Eye (tissue), 1 donor: Measurements from ENCODE around the gene GOLGA6A.
"Not testable (repeated sequence)": the region's sequence is repeated elsewhere in the genome, so short reads cannot be mapped to it uniquely, and the experiment has no call there.

ENCODE experiments used
- DNase-seq: peaks from one replicate; pipeline ENCODE4 v3.0.0-alpha.2; 2015

The GOLGA6A gene, protein sequence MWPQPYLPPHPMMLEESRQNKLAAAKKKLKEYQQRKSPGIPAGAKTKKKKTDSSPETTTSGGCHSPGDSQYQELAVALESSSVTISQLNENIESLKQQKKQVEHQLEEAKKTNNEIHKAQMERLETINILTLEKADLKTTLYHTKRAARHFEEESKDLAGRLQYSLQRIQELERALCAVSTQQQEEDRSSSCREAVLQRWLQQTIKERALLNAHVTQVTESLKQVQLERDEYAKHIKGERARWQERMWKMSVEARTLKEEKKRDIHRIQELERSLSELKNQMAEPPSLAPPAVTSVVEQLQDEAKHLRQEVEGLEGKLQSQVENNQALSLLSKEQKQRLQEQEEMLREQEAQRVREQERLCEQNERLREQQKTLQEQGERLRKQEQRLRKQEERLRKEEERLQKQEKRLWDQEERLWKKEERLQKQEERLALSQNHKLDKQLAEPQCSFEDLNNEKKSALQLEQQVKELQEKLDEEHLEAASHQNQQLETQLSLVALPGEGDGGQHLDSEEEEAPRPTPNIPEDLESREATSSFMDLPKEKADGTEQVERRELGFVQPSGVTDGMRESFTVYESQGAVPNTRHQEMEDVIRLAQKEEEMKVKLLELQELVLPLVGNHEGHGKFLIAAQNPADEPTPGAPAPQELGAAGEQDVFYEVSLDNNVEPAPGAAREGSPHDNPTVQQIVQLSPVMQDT

DNA sequence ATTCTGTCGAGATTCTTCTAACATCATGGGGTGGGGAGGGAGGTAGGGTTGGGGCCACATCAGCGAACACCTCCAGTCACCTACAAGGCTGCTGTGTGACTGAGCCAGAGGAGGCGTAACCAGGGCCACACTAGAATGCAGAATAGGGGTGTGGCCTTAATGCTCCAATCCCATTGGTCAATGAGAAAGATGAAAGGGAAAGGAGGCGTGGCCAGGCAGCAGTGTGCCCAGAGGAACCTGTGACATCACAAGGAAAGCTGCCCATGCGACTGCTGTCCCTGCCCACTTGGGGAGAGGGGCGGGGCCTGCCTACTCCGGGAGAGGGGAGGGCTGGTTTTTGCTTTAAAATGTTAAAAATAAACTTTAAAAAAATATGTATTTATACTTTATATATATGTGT lies at the start of gene GOLGA6A:
Gene GOLGA6A, minus strand, starts transcription at position 101 of the 400 bp plus-strand sequence. Its CDS starts 41 bp downstream, at position 60.
- DNase-seq = not testable (repeated sequence)

DNA sequence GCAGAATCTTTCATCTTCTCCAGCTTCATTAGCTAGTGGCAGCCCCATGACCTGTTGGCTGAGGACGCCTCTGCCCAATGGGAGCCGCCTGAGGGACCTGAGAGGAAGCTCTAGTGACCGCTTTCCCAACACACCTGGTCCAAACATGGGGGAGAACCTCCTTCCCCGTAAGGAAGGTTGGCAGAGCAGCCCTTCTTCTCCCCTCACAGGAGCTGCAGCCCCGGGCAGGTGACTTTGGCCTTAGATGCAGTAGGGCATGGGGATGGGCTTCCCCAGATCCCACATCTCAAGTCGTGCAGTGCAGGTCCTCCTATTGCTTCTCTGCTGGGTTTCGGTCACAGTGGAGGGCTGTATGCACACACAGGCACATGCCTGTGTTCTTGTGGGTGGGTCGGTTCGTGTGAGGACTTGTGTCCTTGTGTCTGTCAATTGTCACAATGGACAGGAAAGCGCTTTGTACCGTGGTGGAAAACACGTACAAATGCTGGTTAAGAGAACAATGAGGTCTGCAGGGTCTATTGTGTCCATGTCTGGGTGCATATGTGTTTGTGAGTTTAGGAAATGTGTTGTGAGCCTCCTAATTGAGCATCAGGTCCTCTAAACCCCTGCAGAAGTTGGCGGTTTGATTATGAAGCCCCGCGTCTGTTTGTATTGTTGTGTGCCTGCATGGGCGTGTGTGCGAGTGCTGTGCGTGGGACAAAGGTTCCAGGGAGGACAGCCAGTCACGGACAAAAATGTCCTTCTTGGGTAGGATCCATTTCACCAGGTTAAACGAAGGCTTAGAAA lies 49.5 kb upstream of the GOLGA6A start:
- DNase-seq = peak; percentile 76

DNA sequence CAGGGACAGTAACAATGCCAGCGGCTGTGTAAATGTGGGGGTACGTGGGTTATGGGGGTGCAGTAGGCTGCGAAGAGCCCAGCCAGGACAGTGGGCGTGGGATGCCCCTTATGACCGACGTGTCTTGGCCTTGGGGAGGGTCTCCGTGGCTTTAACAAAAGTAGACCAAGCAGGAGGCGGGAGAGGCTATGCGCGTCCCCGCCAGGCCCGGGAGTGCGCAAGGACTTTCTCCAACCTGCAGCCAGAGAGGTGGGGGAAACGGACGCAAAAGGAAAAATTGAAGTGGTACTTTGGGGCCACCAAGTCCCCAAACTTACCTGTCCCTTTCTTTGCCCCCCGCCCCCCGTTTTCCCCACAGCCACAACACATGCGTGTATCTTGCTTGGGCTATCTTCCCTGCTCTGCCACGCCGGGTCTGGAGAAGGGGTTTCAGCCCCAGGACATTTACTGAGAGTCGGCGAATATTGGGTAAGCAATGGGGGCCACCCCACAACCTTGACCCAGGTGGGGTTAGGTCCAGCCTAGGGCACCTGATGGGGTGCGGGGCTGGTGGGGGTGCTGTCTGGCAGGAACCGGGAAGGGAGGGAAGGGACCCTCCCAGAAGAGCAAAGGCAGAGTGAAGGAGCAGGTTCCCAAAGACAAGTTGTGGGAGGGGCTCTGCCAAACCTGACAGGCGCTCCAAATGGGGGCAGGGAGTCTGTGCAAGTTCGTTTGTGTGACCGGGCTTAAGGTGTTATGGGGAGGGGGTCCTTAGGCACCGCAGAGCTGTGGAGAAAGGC lies 48.7 kb upstream of the GOLGA6A start:
- DNase-seq = peak; percentile 74

DNA sequence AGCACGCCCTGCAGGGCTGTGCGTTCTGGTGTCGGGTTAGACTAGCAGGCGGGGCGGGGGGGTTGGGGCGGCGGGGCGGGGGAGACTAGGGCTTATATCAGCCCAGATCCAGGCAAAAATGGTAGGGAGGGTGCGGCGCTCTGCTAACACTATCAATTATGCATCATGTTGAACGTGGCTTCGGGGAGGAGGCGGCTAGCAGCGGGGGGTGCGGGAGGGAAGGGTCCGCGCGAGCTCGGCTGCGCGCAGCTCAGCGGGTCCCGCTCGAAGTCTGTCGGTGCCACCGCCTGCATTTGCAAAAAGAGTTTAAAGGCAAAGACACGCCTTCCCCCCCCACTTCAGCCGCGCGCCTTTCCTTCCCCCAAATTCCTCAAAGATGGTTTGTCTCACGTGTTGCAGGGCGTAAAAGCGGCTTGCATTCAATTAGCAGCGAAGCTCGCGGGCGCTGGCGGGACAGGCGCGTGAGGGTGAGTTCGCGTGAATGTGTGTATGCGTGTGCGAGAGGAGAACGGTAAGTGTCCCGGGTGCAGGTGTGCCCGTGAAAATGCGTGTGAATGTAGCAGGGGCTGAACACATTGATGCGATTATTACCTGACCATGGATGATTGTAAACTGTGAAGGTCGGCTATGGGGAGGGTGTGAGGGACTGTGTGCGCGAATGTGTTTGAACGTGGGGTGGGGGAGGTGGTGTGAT lies 48.0 kb upstream of the GOLGA6A start, which contains the start of gene ISLR2:
Gene ISLR2, plus strand, starts transcription at position 432 of the 694 bp plus-strand sequence. CDS start 2,169 bp downstream, outside the sequence.
- peak; percentile 92 for DNase-seq

DNA sequence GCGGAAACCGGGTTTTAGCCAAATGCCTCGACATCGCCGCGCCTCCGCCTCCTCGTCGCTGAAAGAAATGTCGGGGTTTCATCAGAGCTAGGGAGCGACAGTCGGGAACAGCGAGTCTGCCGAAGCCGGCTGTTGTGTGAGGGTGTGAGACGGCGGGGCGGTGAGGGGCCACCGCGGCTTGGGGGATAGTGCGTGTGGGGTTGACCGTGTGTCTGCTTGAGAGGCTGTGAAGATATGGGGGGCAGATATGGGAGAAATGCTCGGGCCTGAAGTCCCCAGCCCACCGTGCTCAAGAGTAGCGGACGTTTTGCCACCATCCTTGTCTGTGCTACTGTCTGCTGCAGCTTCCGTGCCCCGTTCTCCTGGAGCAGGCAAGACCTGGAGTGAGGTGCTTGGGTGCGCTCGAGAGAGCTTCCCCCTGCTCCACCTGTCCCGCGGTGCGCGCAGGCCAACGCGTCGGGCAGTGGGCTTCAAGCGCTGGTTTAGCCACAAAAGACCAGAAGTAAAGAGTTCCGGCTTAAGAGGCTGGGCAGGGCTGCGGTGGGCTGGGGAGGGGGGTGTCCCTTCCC lies 47.3 kb upstream of the GOLGA6A start:
- DNase-seq = no peak

DNA sequence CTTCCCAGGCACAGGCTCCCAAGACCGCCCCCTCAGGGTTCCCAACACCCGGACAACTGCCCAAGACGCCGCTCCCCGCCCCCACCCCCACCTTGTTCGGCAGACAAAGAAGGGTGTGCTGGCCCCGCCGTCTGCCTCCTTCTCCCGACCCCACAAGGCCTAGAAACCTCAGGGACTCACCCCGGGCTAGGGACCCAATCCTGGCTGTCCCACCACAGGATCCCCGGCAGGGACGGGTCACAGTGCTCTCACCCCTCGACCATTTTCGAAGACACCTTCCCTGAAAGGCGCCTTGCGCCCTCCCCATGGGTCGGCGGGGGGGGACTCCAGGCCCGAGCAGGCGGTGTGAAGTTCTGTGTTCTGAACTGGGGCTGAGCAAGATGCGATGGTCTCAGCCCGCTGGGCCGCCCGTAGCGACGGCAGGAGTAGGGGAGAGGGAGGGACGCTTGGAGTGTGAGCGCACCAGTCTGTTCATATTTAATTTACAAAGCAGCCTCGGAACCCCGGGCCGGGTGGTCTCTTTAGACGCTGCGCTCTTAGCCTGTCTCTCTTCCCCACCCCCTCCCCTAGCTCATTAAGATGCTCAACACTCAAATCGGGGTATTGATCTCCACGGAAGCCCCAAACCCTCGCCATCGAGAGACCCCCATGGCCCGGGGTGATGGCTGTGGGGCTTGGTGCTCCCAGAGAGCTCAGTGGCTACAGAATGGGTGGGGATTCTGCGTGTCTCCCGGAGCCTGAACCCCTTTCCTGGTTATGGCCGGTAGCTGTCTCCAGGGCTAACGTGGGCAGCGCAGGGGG lies 46.6 kb upstream of the GOLGA6A start:
- DNase-seq = peak; percentile 91

DNA sequence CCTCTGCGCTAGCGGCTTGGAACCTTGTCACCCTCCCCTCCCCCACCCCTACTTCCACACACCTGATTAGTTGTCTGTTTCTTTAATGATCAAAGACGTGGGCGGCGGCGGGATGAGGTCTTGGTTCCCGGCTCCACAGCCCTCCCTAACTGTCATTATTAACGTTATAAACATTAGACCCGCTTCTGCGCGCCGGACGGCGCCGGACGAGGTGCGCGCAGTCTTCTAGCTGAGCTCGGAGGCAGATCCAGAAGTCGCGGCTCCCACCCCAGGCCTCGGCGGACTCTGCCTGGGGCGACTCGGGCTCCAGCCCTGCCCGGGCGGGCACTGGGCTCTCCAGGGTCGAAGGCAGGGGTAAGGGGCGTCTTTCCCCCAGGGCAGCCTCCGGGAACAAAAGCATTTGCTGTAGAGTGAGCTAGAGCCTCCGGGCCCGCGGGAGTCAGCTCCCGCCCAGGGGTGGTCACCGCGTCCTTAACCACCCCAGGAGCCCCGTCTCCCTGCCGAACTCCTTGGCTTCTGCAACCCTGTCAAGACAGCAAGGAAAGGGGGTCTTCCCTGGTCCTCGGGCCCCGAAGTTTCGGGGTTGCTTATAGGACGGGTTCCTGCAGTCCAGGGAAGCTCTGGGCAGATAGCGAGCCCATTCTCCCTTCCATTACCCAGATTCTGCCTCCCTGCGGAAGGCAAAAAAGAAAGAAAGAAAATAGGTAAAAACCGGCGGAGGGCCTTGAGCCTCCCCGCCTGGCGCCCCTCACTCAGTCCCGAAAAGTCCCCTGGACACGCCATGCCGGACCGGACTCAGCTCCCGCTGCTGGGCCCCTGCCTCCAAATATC lies 45.8 kb upstream of the GOLGA6A start:
- no peak for DNase-seq

DNA sequence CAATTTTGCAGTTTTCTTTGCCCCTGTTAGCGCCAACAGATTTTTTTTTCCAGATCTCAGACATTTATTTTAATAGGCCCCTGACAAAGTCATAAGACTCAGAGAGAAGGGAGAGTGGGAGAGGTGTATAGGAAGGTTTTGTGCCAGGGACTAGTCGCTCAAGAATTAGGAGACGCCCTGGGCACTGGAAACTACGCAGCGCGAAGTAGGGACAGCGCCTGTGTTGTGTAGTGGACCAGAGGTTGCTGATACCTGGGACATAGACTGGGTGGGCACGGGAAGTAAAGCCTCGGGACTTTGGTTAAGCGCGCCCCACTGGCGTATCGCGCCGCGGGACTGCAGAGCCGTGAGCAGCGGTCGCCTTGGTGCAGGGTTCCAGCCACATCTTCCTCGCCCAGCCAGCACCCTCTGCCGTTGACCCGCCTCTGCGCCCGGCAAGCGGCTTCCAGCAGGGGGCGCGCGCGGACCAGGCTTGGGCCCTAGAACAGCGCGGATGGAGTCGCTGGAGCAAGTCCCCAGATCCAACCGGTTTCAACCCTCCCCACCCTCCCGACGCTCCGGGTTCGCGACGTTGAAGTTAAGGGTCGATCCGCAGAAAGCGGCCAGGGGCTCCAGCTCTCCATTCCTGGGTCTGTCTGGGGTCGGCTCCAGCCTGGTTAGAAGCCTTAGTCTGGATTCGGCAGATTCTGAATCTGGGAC lies 45.1 kb upstream of the GOLGA6A start:
- DNase-seq = peak; percentile 98

DNA sequence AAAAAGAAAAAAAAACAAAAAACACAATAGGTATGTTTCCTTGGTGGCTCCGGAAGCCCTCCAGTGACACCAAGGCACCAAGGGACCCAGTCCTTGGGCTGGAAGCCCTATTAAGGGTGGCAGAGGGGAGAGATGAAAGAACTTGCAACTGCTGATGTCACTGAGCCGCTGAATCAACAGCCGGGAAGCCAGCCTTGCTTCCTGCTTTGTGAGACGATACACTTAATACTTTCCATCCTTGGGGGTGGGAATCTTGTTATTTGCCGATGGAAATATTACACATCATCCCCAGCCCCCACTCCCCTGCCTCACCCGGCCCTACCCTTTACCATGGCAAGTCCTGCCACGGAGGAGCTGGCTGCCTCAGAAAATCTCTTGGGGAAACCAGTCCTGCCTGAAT lies 42.4 kb upstream of the GOLGA6A start:
- no peak for DNase-seq

DNA sequence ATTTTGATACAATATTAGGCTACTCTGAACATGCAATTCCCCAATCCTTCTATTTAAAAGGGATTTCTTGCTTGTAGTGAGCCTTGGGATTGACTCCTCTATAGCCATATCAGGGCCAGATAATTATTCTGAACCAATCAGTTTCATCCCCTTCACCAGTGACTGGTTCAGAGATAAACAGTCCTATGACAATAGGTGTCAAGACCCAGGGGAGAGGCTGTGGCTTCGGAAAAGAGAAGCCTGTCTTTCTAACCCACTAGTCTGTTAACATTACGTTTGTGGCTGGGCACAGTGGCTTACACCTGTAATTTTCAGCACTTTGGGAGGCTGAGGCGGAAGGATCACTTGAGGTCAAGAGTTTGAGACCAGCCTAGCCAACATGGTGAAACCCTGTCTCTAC lies 41.8 kb upstream of the GOLGA6A start:
- no peak for DNase-seq

DNA sequence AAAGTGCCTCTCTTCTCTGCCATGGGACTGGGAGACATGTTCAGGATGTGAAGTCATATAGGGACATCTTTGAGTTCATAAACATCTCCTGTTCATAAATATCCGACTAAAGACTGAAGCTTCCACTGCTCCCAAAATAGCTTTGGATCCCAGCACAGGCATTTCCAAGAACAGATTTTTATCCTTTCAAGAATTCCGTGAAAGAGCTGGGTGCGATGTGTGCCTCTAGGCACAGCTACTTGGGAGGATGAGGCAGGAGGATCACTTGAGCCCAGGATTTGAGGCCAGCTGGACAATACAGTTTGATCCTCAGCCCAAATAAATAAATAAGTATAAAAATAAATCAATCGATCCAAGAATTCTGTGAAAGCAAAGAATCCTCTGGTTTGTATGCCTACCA lies 41.3 kb upstream of the GOLGA6A start:
- DNase-seq = no peak

DNA sequence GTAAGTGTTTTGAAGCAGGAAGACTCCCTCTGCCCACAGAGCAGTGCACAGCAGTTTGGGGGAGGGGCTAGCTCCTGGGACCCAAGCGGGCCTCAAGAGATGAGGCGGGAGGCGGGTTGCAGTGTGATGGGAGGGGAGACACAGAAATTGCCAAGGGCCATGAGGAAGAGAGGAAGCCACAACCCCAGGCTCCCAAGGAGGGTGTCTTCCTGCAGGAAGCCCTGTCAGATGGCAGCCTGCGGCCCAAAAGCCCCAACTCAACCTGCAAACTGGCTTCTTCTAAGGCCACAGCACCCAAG lies 40.7 kb upstream of the GOLGA6A start:
- peak; percentile 68 for DNase-seq

DNA sequence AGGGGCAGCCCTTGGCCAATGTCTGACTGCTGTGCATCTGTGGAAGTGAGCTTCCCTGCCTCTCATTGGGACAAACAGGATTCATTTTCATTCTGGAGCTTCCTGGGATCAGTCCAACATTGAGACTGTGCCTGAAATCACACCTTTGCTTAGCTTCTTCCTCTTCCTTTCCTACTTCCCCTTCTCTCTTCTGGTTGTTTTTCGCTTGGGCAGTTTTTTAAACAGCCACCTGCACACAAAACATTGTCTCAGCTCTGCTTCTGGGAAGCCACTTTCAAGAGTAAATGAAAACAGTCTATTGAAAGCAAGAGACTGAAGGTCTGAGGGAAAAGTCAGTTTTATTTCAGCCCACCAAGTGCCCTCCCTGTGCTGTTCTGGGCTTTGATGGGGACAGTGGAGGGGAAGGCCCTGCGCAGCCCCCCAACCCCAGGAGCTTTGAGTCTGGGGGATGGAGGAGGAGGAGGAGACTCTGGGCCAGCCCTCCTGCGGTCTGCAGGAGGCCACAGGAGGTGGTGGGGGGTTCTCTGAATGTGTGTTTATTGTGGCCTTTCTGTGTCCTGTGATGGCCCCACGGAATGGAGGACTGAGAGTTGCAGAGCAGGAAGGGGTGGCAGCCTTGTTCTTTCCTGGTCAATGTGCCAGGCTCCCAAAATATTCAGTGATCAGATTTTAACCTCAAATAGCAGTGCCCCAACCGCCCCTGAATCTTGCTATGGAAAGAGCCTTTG lies 40.2 kb upstream of the GOLGA6A start:
- DNase-seq = no peak

DNA sequence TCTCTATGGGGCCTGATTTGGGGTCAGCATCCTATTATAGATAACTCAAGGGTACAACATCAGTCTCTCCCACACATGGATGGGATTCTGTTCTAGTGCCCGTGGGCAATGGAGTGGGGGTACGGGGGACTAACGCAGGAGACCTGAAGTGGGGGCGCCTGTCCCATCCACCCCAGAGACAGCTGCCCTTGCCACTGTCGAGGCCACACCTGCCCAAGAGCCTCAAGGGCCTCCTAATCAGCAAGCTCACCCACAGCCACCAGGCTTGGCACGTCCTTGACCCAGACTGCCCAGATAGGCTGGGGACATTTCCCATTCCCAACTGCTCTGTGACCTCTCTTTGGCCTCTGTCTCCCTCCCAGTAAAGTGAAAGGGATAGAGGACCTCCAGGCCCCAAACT lies 39.5 kb upstream of the GOLGA6A start:
- DNase-seq = no peak

DNA sequence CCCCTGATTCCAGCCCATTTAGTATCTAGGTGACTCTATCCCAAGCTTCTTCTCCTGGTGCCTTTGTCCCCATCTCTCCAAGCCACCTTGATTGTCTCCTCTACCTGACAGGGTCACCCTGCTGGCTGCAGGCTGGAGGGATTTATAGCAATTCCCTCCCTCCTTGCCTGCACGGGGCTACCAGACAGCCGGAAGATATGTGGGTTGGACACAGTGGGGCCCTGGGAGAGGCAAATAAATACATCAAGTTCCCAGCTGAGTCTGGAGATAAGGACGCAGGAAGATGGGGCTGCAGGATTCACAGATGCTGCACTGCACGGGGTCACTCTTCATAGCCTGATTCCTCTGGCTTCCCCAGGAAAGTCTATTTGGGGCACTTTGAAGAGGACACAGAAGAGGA lies 38.7 kb upstream of the GOLGA6A start:
- no peak for DNase-seq

DNA sequence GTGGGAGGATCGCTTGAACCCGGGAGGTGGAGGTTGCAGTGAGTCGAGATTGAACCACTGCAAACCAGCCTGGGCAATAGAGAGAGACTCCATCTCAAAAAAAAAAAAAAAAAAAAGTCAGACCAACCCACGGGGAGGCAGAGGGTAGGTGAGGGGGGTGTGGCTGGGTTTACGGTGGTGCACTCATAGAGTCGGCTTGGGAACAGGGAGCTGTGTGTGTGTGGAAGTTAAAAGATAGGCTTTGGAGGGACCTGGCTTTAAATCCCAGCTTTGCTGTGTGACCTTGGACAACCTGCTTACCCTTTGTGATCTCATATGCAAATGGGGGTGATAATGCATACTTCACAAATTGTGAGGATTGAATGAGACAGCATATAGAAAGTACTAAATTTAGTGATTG lies 38.1 kb upstream of the GOLGA6A start:
- DNase-seq = no peak

DNA sequence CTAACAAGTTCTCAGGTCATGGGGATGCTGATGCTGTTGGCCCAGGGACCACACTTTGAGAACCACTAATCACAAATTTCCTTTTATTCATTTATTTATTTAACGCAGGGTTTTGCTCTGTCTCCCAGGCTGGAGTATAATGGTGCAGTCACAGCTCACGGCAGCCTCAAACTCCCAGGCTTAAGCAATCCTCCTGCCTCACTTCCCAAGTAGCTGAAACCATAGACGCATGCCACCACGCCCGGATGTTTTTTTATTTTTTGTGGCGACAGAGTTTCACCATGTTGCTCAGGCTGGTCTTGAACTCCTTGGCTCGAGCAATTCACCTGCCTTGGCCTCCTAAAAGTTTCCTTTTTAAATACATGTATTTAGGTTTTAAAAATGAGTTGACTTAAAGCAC lies 27.4 kb upstream of the GOLGA6A start:
- DNase-seq = no peak

DNA sequence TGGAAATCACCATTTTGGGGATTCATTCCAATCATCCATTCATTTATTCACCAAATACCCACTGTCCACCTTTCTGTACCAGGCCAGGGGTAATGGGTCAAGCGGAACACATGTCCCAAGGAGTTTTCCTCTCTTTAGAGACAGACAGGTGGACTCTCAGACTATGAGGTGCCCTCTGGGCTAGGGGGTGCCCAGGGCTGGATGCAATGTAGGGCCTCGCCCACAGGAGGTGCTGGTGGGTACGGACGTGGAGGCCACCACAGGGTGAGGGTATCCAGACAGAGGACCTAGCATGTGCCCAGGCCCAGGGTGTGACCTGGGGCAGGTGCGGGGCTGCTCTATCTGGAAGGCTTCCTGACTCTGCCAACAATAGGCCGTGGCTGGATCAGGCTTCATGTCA lies 26.3 kb upstream of the GOLGA6A start:
- not testable (repeated sequence) for DNase-seq

DNA sequence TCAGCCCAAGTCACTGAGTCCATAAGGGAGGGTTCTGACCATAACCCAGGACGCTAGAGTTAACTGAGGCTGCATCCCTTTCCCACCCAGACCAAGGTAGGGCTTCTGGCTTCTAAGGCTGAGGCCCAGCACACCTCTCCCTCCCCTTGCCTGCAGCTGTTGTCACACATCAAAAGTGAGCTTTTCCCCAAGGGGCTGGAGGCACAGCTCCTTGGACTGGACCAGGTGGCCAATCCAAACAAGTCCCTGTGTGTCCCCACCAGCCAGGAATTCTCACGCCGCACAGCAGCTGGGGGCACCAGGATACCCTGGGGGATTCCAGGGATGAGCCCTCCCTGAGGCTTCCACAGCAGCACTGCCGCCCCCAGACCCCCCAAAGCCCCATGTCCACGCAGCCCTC lies 25.8 kb upstream of the GOLGA6A start:
- no peak for DNase-seq
